ENCODE measurements around the gene TTLL11.
"Not testable (repeated sequence)": the region's sequence is repeated elsewhere in the genome, so short reads cannot be mapped to it uniquely, and the experiment has no call there.

TTLL11 gene

DNA sequence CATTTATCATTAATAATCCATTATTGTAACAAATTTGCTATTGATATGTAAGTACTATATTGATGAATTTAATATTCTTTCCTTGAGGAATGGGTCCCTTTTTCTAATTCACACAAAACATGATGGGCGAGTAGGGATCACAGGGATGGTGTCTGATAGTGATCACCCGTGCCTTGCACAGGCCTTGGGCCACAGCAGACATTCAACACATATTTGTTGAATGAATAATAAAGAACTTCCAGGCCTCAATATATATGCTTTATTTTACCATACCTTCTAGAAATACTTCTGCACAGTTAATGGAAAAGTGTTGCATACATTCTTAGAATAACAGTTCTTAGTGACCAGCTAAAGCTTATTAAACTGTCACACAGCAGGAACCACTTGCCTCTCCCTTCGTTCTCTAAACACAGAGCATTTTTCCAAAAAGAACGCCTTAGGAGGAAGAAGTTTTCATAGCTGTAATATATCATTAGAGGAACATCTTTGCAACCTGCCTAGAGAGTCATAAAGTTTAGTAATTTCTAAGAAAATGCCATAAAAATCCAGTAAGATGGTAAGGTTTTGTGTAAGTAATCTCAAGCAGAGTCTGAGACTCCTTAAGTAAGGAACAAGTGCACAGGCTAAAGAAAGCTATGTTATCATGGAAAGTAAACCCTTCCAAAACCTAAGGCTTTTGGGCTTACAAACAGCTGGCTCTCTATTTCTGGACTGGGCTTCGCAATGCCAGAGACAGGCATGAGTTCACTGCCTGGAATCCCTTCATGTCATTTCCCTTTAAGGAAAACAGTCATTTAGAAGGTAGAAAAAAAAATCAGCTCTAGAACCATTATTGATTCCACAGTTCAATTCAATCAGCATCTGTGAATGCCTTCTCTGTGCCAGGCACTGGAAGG is 17.7 kb downstream of the TTLL11 start:
- no peak for DNase-seq (ENCODE audit: low spot score)
- no peak overlapping the region for H3K27ac ChIP-seq (ENCODE audit: poor library complexity, severe bottlenecking)
- no peaks in the 10 kb centered on the region for H3K27me3 ChIP-seq (ENCODE audit: insufficient read depth, poor library complexity, severe bottlenecking)
- H3K4me1 ChIP-seq (ENCODE audit: insufficient read depth, poor library complexity, severe bottlenecking) = no peaks in the 10 kb centered on the region
- H3K9me3 ChIP-seq (ENCODE audit: severe bottlenecking) = no peaks in the 10 kb centered on the region
- no peak for ATAC-seq (ENCODE audit: low read depth)
- H3K4me3 ChIP-seq (ENCODE audit: severe bottlenecking) = no peak overlapping the region
- TF ChIP-seq CTCF (IDR thresholded peaks at IDR 0.05; ENCODE audit: poor library complexity, severe bottlenecking) = no peak
- no peaks in the 10 kb centered on the region for H3K36me3 ChIP-seq (ENCODE audit: low read depth)

DNA sequence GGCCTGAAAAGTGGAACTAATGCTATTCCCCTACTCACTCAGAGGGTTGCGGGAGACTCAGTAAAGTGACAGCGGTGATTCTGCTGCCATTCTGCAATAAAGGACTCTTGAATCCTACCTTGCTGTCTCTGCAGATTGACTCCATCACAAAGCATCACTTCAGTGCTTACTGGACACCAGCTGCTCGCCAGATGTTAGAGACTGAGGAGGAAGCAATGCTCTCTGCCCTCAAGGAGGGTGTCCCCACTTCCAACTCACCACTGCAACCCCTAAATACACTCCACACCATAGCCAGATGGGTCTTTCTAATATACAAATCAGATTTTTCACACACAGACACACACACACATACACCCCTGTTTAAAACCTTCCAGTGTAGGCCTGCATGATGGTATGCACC is 21.4 kb downstream of the TTLL11 start:
- no peak for TF ChIP-seq CTCF (IDR thresholded peaks at IDR 0.05; ENCODE audit: poor library complexity, severe bottlenecking)
- no peaks in the 10 kb centered on the region for H3K4me1 ChIP-seq (ENCODE audit: insufficient read depth, poor library complexity, severe bottlenecking)
- H3K27me3 ChIP-seq (ENCODE audit: insufficient read depth, poor library complexity, severe bottlenecking) = no peaks in the 10 kb centered on the region
- H3K9me3 ChIP-seq (ENCODE audit: severe bottlenecking) = no peaks in the 10 kb centered on the region
- no peak overlapping the region for H3K4me3 ChIP-seq (ENCODE audit: severe bottlenecking)
- H3K27ac ChIP-seq (ENCODE audit: poor library complexity, severe bottlenecking) = no peak overlapping the region
- ATAC-seq (ENCODE audit: low read depth) = no peak
- no peaks in the 10 kb centered on the region for H3K36me3 ChIP-seq (ENCODE audit: low read depth)
- no peak for DNase-seq (ENCODE audit: low spot score)

GRCh38 chr9:122070728-122071515 is 22.2 kb downstream of the TTLL11 start:
- TF ChIP-seq CTCF (IDR thresholded peaks at IDR 0.05; ENCODE audit: poor library complexity, severe bottlenecking) = no peak
- Histone ChIP-seq H3K36me3 (ENCODE audit: low read depth) (no peaks in the 10 kb centered on the region), H3K4me1 (ENCODE audit: insufficient read depth, poor library complexity, severe bottlenecking) (no peaks in the 10 kb centered on the region), H3K9me3 (ENCODE audit: severe bottlenecking) (no peaks in the 10 kb centered on the region), H3K4me3 (ENCODE audit: severe bottlenecking) (no peak overlapping the region), H3K27me3 (ENCODE audit: insufficient read depth, poor library complexity, severe bottlenecking) (no peaks in the 10 kb centered on the region), H3K27ac (ENCODE audit: poor library complexity, severe bottlenecking) (no peak overlapping the region)
- no peak for DNase-seq (ENCODE audit: low spot score)
- ATAC-seq (ENCODE audit: low read depth) = no peak; the same call in 2 of the 3 replicates

GRCh38 chr9:122066680-122067079 is 26.4 kb downstream of the TTLL11 start:
- H3K9me3 ChIP-seq (ENCODE audit: severe bottlenecking); ATAC-seq (ENCODE audit: low read depth); H3K4me3 ChIP-seq (ENCODE audit: severe bottlenecking); H3K4me1 ChIP-seq (ENCODE audit: insufficient read depth, poor library complexity, severe bottlenecking); H3K36me3 ChIP-seq (ENCODE audit: low read depth); H3K27ac ChIP-seq (ENCODE audit: poor library complexity, severe bottlenecking); DNase-seq (ENCODE audit: low spot score); H3K27me3 ChIP-seq (ENCODE audit: insufficient read depth, poor library complexity, severe bottlenecking): not testable (repeated sequence)

DNA sequence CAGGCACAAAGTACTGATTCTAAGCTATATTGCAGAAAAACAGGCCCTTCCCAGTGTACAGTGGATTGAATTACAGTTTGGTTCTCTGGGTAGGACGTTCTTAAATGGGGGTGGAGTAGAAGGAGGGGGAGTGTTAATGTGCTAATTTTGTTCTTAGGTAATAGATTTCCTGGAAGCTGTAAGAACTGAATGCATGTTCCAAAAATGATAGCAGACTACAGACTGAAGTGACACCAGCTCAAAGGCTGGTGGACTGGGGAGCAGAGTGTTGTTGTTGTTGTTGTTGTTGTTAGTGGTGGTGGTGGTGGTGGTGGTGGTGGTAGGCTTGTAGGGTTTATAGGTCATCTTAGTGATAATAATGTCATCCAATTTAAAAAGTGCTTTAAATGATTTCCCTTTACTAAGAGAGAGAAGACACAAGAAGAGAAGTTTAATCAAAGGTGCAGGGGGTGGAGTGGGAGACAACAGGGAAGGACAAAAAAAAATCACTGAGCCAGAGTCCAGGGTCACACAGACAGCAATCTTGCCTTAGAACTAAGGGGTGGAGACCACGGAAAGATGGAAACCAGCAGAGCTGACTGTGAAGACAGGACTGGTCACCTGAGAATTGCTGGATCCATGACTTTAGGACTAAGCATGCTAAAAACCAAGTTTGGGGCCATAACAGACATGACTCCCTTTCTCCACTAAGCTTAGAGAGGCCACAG is 27.0 kb downstream of the TTLL11 start:
- no peak for TF ChIP-seq CTCF (IDR thresholded peaks at IDR 0.05; ENCODE audit: poor library complexity, severe bottlenecking)
- Histone ChIP-seq H3K4me1 (ENCODE audit: insufficient read depth, poor library complexity, severe bottlenecking) (no peaks in the 10 kb centered on the region), H3K9me3 (ENCODE audit: severe bottlenecking) (no peaks in the 10 kb centered on the region)

More for the DNA sequence above, 27.0 kb downstream of the TTLL11 start:
- Histone ChIP-seq H3K27ac (ENCODE audit: poor library complexity, severe bottlenecking) (no peak overlapping the region), H3K36me3 (ENCODE audit: low read depth) (no peaks in the 10 kb centered on the region), H3K27me3 (ENCODE audit: insufficient read depth, poor library complexity, severe bottlenecking) (no peaks in the 10 kb centered on the region), H3K4me3 (ENCODE audit: severe bottlenecking) (no peak overlapping the region)
- DNase-seq (ENCODE audit: low spot score) (no peak), ATAC-seq (ENCODE audit: low read depth) (no peak)

Measured in RWPE2 (cell line).